MCF 10A (cell line): ENCODE measurements around the gene PPP1CA. TPM values are rescaled to one million over a fixed set of nuclear protein-coding genes. Genes with fewer than 3 reads are reported as not detected.

Experiments
- BruUV-seq: library from RNA; stranded (reverse); fragments of 400-500 nt; replicated peaks from 2 replicates; lab custom pipeline; 2021; lab: Mats Ljungman, UMichigan
- CTCF ChIA-PET: fragments of 300-600 bp; sonication (Branson Sonifier 250); formaldehyde crosslinking; extraction: SDS; loops from one replicate; lab custom pipeline; 2021; ENCODE audit warnings: antibody characterized with exemption, inconsistent platforms; lab: Yijun Ruan, JAX
- POLR2A ChIA-PET: fragments of 300-600, 350-650 bp; sonication (Branson Sonifier 250); formaldehyde crosslinking; extraction: SDS; loops from one replicate; lab custom pipeline; 2020; ENCODE audit warnings: antibody characterized with exemption, inconsistent platforms; lab: Yijun Ruan, JAX
- DNase-seq: peaks from one replicate; pipeline ENCODE4 v3.0.0-alpha.2; 2018; ENCODE audit not compliant: unreplicated experiment
- H3K27ac Mint-ChIP-seq: one replicate; pipeline ENCODE4 v1.8.0; 2022; ENCODE audit warnings: mild to moderate bottlenecking, low read depth, mixed read lengths; ENCODE audit not compliant: unreplicated experiment
- H3K27me3 Mint-ChIP-seq: one replicate; pipeline ENCODE4 v1.8.0; 2022; ENCODE audit warnings: mixed read lengths; ENCODE audit not compliant: insufficient read depth, unreplicated experiment
- H3K36me3 Mint-ChIP-seq: one replicate; pipeline ENCODE4 v1.8.0; 2022; ENCODE audit warnings: mild to moderate bottlenecking, moderate library complexity, mixed read lengths; ENCODE audit not compliant: insufficient read depth, unreplicated experiment
- H3K4me1 Mint-ChIP-seq: one replicate; pipeline ENCODE4 v1.8.0; 2022; ENCODE audit warnings: mixed read lengths; ENCODE audit not compliant: insufficient read depth, unreplicated experiment
- H3K4me3 Mint-ChIP-seq: one replicate; pipeline ENCODE4 v1.8.0; 2022; ENCODE audit warnings: mild to moderate bottlenecking, moderate library complexity, mixed read lengths; ENCODE audit not compliant: unreplicated experiment
- H3K9me3 Mint-ChIP-seq: one replicate; pipeline ENCODE4 v1.8.0; 2022; ENCODE audit warnings: mixed read lengths; ENCODE audit not compliant: unreplicated experiment
- CTCF ChIP-seq: fragments of 200-600 bp; IDR thresholded peaks from one replicate; pipeline ENCODE4 v1.8.0; 2022; ENCODE audit warnings: antibody characterized with exemption, mild to moderate bottlenecking; ENCODE audit not compliant: unreplicated experiment
- intact Hi-C: fragments of 100-400 bp; cut with micrococcal nuclease; formaldehyde crosslinking; loops from 2 replicates; pipeline ENCODE4 v1.14.1; 2022
- total RNA-seq: library from RNA; stranded (reverse); gene quantifications from 2 replicates; pipeline ENCODE4 v1.2.3, GENCODE V29; 2022

Gene PPP1CA
- total RNA-seq, 1 experiment from 2014 or later, result 143 TPM

- peak overlapping the region; percentile 84 for H3K4me3 Mint-ChIP-seq
- ChIA-PET CTCF (interaction anchor here (0.6 to 19.3 kb wide), 5 partner anchors 9 to 133 kb away, joined by 3 to 659 read pairs (median 4); partner anchors contain the start of gene POLD4), POLR2A (interaction anchor here (1.0 to 6.9 kb wide), 5 partner anchors 10 to 133 kb away, joined by 3 to 91 read pairs (median 11); partner anchors contain the start of gene POLD4)
- intact Hi-C loops, result no loop called here
- peaks cover 11% of the 10 kb centered on the region for H3K36me3 Mint-ChIP-seq
- no TSS peak for BruUV-seq
- no peaks in the 10 kb centered on the region for H3K9me3 Mint-ChIP-seq
- no peak for TF ChIP-seq CTCF
- H3K4me1 Mint-ChIP-seq, result peaks cover 46% of the 10 kb centered on the region
- no peak overlapping the region for H3K27ac Mint-ChIP-seq
- H3K27me3 Mint-ChIP-seq, result no peaks in the 10 kb centered on the region
- DNase-seq, result no peak
These were observed 29.2 kb downstream of the PPP1CA start for GRCh38 chr11:67372321-67372992.

GRCh38 chr11:67371911-67372320 is 29.7 kb downstream of the PPP1CA start:
- no peaks in the 10 kb centered on the region for H3K27me3 Mint-ChIP-seq
- POLR2A ChIA-PET, result interaction anchor here (1.5 to 6.9 kb wide), 3 partner anchors 10 to 17 kb away, joined by 4 to 91 read pairs (median 18); partner anchors contain the start of gene POLD4

GRCh38 chr11:67371189-67371910 is 30.3 kb downstream of the PPP1CA start:
- H3K36me3 Mint-ChIP-seq, result peaks cover 11% of the 10 kb centered on the region
- peak overlapping the region; percentile 84 for H3K4me3 Mint-ChIP-seq
- CTCF ChIA-PET, result interaction anchor here (0.5 to 19.3 kb wide), 12 partner anchors 8 to 653 kb away, joined by 3 to 659 read pairs (median 4); partner anchors contain the start of genes CDK2AP2 and POLD4
- H3K4me1 Mint-ChIP-seq, result peaks cover 47% of the 10 kb centered on the region
- intact Hi-C loops, result no loop called here
- TF ChIP-seq CTCF, result peak; percentile 43
- BruUV-seq, result no TSS peak
- POLR2A ChIA-PET, result interaction anchor here (0.6 to 6.9 kb wide), 5 partner anchors 9 to 965 kb away, joined by 3 to 91 read pairs (median 12); partner anchors contain the start of gene POLD4
- no peaks in the 10 kb centered on the region for H3K27me3 Mint-ChIP-seq
- H3K9me3 Mint-ChIP-seq, result no peaks in the 10 kb centered on the region
- H3K27ac Mint-ChIP-seq, result no peak overlapping the region
- DNase-seq, result peak; percentile 53

More at GRCh38 chr11:67371911-67372320, 29.7 kb downstream of the PPP1CA start:
- DNase-seq, result no peak
- H3K4me1 Mint-ChIP-seq, result peaks cover 44% of the 10 kb centered on the region
- CTCF ChIA-PET, result interaction anchor here (0.5 to 19.3 kb wide), 5 partner anchors 10 to 104 kb away, joined by 3 to 659 read pairs (median 3); partner anchors contain the start of gene POLD4
- TF ChIP-seq CTCF, result no peak
- H3K9me3 Mint-ChIP-seq, result no peaks in the 10 kb centered on the region
- H3K4me3 Mint-ChIP-seq, result peak overlapping the region; percentile 84
- no TSS peak for BruUV-seq
- peaks cover 11% of the 10 kb centered on the region for H3K36me3 Mint-ChIP-seq
- no peak overlapping the region for H3K27ac Mint-ChIP-seq
- intact Hi-C loops, result no loop called here
